ENCODE data around the gene EFNA5. TPM values are rescaled to one million over a fixed set of nuclear protein-coding genes. Genes with fewer than 3 reads are reported as not detected.

The EFNA5 gene
- polyA plus RNA-seq, 1 donor: 6.1 TPM

DNA sequence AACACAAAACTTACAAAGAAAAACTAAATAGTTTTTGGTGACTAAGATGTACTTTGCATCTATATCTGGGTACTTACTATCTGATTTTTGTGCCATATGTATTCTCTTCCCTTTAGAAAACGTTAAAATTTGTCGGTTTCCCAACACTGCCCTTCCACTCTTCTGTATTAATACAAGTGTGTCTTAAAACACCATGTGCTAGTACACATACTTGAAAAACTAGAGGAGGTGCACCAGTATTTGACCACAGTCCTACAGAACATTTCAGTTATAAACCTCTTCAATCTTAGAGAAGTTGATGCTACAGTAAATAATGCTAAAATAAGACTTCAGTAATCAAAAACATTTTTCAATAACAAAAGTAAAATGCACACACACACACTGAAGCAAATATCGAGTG is 251.2 kb downstream of the EFNA5 start:
- no peak for DNase-seq
- Histone ChIP-seq H3K4me1 (ENCODE audit: control insufficient read depth, insufficient read depth, low read length) (no peaks in the 10 kb centered on the region), H3K27me3 (ENCODE audit: control insufficient read depth, insufficient read depth, low read length) (no peaks in the 10 kb centered on the region), H3K9me3 (ENCODE audit: control insufficient read depth, low read depth, low read length) (no peaks in the 10 kb centered on the region), H3K4me3 (ENCODE audit: low read length) (no peak overlapping the region), H3K36me3 (ENCODE audit: control insufficient read depth, insufficient read depth, low read length) (no peaks in the 10 kb centered on the region), H3K27ac (ENCODE audit: low read length) (no peak overlapping the region)
- 80% methylated on average over 1 of the region's 3 CpGs for WGBS (ENCODE audit: insufficient coverage, low lambda C conversion rate)

DNA sequence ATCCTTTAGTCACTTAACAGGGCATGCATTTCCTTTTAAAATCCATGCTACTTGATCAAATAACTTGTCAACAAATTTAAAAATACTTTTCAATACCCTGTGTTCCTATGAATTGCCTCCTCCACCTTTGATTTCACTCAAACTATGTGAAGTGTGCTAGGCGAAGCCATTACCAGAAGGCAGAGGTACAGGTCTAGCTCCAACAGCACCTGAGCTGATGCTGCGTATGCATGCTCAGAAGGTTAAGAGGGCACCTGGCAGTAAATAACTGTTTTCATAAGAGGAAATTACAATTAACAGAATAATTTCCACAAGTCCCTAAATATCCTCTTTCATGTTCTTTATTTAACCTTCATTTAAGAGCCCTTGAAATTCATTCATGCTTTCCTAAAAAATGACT is 251.8 kb downstream of the EFNA5 start:
- WGBS (ENCODE audit: insufficient coverage, low lambda C conversion rate): no CpG with 5 or more reads among the region's 2 CpGs
- H3K4me3 ChIP-seq (ENCODE audit: low read length): no peak overlapping the region
- no peaks in the 10 kb centered on the region for H3K4me1 ChIP-seq (ENCODE audit: control insufficient read depth, insufficient read depth, low read length)
- DNase-seq: no peak
- H3K9me3 ChIP-seq (ENCODE audit: control insufficient read depth, low read depth, low read length): no peaks in the 10 kb centered on the region
- H3K27me3 ChIP-seq (ENCODE audit: control insufficient read depth, insufficient read depth, low read length): no peaks in the 10 kb centered on the region
- H3K36me3 ChIP-seq (ENCODE audit: control insufficient read depth, insufficient read depth, low read length): no peaks in the 10 kb centered on the region
- no peak overlapping the region for H3K27ac ChIP-seq (ENCODE audit: low read length)

DNA sequence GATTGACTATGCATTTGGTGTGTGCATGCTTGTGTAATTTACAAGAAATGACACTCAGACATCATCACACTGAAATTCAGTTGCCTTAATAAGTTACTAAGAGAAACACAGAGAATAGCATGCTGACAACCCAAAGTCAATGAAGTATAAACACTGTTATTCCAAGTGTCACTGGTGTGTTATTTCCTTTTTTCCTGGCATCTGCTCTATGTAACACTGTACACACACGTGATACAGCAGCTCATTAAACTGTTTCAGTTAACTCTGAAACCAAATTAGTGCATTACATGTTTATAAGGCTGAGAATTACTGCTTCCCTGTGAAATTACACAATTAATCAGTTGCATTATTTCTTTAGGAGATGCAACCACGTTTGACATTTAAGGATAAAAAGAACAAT is 252.7 kb downstream of the EFNA5 start:
- no peaks in the 10 kb centered on the region for H3K4me1 ChIP-seq (ENCODE audit: control insufficient read depth, insufficient read depth, low read length)
- H3K27me3 ChIP-seq (ENCODE audit: control insufficient read depth, insufficient read depth, low read length): no peaks in the 10 kb centered on the region
- WGBS (ENCODE audit: insufficient coverage, low lambda C conversion rate): 80% methylated on average over 1 of the region's 2 CpGs
- no peaks in the 10 kb centered on the region for H3K9me3 ChIP-seq (ENCODE audit: control insufficient read depth, low read depth, low read length)
- no peak for DNase-seq
- H3K4me3 ChIP-seq (ENCODE audit: low read length): no peak overlapping the region
- no peak overlapping the region for H3K27ac ChIP-seq (ENCODE audit: low read length)
- H3K36me3 ChIP-seq (ENCODE audit: control insufficient read depth, insufficient read depth, low read length): no peaks in the 10 kb centered on the region

DNA sequence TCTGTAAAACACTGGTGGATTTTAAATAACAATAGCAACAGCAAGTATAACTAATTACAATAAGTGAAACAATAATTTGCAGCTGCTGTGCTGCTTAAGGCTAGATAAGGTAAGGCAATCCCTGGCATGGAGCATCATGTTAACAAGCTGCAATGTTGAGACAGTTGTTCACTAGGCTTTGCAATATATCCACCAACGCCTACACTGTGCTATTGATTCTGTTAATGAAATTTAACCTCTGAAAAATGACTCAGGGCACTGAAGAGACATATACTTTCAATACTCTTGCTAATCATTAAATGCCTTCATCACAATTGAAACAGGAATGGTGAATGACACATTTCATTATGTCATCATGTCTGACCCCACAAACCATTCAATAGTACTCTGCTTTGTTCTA is 255.0 kb downstream of the EFNA5 start:
- H3K27ac ChIP-seq (ENCODE audit: low read length): no peak overlapping the region
- no CpG with 5 or more reads among the region's 1 CpG for WGBS (ENCODE audit: insufficient coverage, low lambda C conversion rate)
- H3K4me1 ChIP-seq (ENCODE audit: control insufficient read depth, insufficient read depth, low read length): no peaks in the 10 kb centered on the region

DNA sequence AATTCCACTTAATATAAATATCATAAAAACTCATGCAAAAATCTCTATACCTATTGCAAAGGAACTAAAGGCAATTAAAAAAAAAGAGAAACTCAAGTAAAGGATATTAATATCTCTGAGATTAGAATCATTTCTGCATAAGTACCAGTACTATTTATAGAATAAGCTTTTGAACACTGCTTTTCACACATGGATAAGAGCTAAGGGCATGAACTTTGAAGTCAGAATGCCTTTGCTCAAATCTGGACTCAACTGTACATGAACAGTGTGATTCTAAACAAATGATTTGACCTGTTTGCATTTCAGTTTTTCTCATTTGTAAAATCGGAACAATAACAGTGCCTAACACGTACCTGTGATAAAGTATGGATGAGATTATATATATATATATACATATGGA is 255.9 kb downstream of the EFNA5 start:
- no peaks in the 10 kb centered on the region for H3K27me3 ChIP-seq (ENCODE audit: control insufficient read depth, insufficient read depth, low read length)
- no peaks in the 10 kb centered on the region for H3K36me3 ChIP-seq (ENCODE audit: control insufficient read depth, insufficient read depth, low read length)
- no peaks in the 10 kb centered on the region for H3K4me1 ChIP-seq (ENCODE audit: control insufficient read depth, insufficient read depth, low read length)
- H3K9me3 ChIP-seq (ENCODE audit: control insufficient read depth, low read depth, low read length): no peaks in the 10 kb centered on the region
- no peak for DNase-seq
- WGBS (ENCODE audit: insufficient coverage, low lambda C conversion rate): 80% methylated on average over 1 of the region's 2 CpGs
- no peak overlapping the region for H3K4me3 ChIP-seq (ENCODE audit: low read length)
- no peak overlapping the region for H3K27ac ChIP-seq (ENCODE audit: low read length)

More for the DNA sequence above, 255.0 kb downstream of the EFNA5 start:
- Histone ChIP-seq H3K36me3 (ENCODE audit: control insufficient read depth, insufficient read depth, low read length) (no peaks in the 10 kb centered on the region), H3K27me3 (ENCODE audit: control insufficient read depth, insufficient read depth, low read length) (no peaks in the 10 kb centered on the region), H3K9me3 (ENCODE audit: control insufficient read depth, low read depth, low read length) (no peaks in the 10 kb centered on the region), H3K4me3 (ENCODE audit: low read length) (no peak overlapping the region)
- no peak for DNase-seq

DNA sequence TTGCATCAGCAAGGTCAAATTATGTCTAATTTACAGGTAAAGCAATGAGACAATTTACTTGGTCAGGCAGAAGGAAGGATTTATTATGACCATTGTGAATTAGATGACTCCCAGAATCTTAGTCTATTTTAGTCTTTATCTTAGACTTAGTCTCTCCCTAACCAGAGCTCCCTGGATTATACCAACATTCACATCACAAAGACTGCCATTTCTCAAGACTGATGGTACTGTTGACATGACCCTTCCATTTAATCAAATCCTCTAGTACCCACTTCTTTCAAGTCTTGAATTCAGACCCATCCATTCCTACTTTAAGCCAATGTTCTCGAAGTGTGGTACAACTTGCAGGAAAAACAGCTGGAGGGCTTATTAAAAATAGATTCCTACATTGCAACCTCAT is 257.0 kb downstream of the EFNA5 start:
- Histone ChIP-seq H3K36me3 (ENCODE audit: control insufficient read depth, insufficient read depth, low read length) (no peaks in the 10 kb centered on the region), H3K27me3 (ENCODE audit: control insufficient read depth, insufficient read depth, low read length) (no peaks in the 10 kb centered on the region), H3K4me1 (ENCODE audit: control insufficient read depth, insufficient read depth, low read length) (no peaks in the 10 kb centered on the region), H3K4me3 (ENCODE audit: low read length) (no peak overlapping the region), H3K9me3 (ENCODE audit: control insufficient read depth, low read depth, low read length) (no peaks in the 10 kb centered on the region), H3K27ac (ENCODE audit: low read length) (no peak overlapping the region)
- no peak for DNase-seq
- WGBS (ENCODE audit: insufficient coverage, low lambda C conversion rate): 100% methylated on average over 1 of the region's 1 CpG

DNA sequence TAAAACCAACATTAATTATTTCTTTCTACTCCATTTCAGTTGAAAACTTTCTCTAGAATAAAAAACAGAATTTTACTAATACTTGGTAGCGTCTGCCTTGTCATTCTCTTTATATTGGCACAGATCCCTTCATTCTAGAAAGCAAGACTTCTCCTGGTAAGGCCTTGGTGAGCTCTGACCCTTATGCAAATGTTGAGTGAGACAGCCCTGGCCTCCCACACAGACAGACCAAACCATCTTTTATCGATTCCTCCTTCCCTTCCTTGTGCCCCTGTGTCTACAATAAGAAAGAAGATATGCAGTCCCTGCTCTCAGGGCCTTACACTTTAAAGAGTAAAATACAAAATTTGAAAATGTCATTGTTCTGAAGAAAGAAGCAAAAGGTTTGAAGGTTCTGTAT is 262.2 kb downstream of the EFNA5 start:
- no peak overlapping the region for H3K4me3 ChIP-seq (ENCODE audit: low read length)
- no peak for DNase-seq
- no peaks in the 10 kb centered on the region for H3K4me1 ChIP-seq (ENCODE audit: control insufficient read depth, insufficient read depth, low read length)
- H3K9me3 ChIP-seq (ENCODE audit: control insufficient read depth, low read depth, low read length): no peaks in the 10 kb centered on the region
- WGBS (ENCODE audit: insufficient coverage, low lambda C conversion rate): 50% methylated on average over 1 of the region's 2 CpGs
- no peak overlapping the region for H3K27ac ChIP-seq (ENCODE audit: low read length)
- H3K36me3 ChIP-seq (ENCODE audit: control insufficient read depth, insufficient read depth, low read length): no peaks in the 10 kb centered on the region
- H3K27me3 ChIP-seq (ENCODE audit: control insufficient read depth, insufficient read depth, low read length): no peaks in the 10 kb centered on the region

DNA sequence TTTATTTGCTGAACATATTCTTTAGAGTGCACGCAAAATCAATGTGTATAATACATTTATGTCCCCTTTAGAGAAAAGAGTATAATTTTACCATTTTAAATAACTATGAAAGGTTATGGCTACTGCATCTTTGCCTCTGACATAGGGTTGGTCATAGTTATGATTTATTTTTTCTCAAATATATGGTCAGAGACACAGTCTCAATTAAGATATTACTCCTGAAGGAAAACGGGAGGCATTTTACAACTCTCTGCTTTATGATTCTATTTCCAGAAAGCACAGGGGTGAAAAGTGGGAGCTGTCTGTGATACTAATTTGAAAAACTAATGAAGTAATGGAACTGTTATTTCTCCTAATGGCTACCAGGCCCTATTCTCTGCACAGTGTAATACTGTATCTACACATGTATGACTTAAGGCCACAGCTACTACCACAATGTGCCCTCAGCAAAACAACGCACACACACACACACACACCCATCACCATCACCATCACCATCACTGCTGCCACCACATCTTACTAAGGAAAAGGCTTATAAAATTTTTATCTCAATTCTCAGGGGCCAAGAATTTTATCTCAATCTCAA is 262.9 kb downstream of the EFNA5 start:
- Histone ChIP-seq H3K36me3 (ENCODE audit: control insufficient read depth, insufficient read depth, low read length) (no peaks in the 10 kb centered on the region), H3K27ac (ENCODE audit: low read length) (no peak overlapping the region), H3K4me1 (ENCODE audit: control insufficient read depth, insufficient read depth, low read length) (no peaks in the 10 kb centered on the region), H3K4me3 (ENCODE audit: low read length) (no peak overlapping the region), H3K9me3 (ENCODE audit: control insufficient read depth, low read depth, low read length) (no peaks in the 10 kb centered on the region), H3K27me3 (ENCODE audit: control insufficient read depth, insufficient read depth, low read length) (no peaks in the 10 kb centered on the region)
- DNase-seq: no peak
- 100% methylated on average over 1 of the region's 3 CpGs for WGBS (ENCODE audit: insufficient coverage, low lambda C conversion rate)

DNA sequence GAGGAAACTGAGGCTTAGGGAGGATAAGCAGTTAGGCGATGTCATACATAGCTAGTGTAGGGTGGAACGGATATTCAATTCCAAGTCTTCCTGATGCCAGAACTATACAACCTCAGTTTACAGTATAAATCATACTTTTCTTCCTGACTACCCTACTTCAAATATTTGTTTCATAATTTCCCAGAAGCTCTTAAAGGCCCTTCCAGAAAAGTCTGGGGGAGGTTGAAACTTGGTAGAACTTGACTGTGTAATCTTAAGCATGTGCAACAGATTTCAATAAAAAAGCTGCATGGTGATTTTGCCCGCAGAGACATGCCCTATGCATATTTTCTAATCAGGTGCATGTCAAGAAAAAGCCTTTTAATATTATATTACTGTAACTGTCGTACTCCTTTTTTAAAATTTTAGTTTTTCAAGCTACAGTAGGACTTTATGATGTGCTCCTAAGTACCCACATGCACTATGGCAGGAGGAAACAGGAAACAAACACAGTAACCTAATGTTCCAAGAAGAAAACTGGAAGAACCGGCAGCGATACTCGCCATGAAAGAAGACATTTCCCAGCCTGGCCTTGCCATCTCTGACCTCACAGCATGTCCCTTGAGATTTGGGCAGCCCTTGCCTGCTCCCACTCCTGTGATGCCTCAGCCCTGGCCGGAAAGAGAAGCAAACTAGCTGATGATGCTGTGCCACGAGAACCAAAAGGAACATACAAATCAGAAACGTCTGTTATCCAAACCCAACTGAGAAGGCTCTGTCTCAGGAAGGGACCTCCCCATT is 266.0 kb downstream of the EFNA5 start:
- no peaks in the 10 kb centered on the region for H3K4me1 ChIP-seq (ENCODE audit: control insufficient read depth, insufficient read depth, low read length)
- WGBS (ENCODE audit: insufficient coverage, low lambda C conversion rate): 100% methylated on average over 1 of the region's 10 CpGs
- no peaks in the 10 kb centered on the region for H3K9me3 ChIP-seq (ENCODE audit: control insufficient read depth, low read depth, low read length)
- H3K4me3 ChIP-seq (ENCODE audit: low read length): no peak overlapping the region
- no peak for DNase-seq
- H3K27me3 ChIP-seq (ENCODE audit: control insufficient read depth, insufficient read depth, low read length): no peaks in the 10 kb centered on the region
- H3K36me3 ChIP-seq (ENCODE audit: control insufficient read depth, insufficient read depth, low read length): no peaks in the 10 kb centered on the region
- H3K27ac ChIP-seq (ENCODE audit: low read length): no peak overlapping the region

DNA sequence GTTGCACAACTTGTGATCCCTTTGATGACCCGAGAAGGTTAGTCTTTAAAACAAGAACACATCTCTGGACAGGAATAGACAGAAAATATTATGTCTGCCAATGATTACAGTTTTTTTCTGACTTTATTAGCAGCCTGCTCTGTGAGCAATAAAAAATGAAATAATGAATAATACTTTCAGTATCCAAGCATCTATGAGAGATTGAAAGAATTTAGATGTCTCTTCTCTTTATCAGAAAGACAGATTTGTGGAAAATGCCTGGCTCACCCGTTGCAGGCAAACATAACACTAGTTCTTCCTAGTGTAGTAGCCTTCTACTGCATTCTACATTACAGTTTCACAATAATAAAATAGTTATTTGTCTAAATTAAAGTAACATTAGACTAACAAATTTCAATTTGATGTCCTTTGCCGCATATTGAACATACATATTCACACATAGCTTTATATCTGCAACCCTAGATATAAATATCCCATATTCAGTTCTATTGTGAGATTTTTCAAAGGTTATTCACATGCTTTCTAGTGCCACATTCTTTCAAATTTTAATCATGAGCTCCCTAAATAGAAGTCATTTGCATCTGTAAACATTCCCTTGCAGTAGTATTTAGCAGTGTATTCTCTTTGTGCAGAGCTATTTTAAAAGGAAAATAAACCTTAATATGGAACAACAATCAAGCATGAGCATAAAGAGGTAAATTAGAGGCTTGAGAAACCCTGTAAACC is 267.3 kb downstream of the EFNA5 start:
- Histone ChIP-seq H3K9me3 (ENCODE audit: control insufficient read depth, low read depth, low read length) (no peaks in the 10 kb centered on the region), H3K4me1 (ENCODE audit: control insufficient read depth, insufficient read depth, low read length) (no peaks in the 10 kb centered on the region), H3K27me3 (ENCODE audit: control insufficient read depth, insufficient read depth, low read length) (no peaks in the 10 kb centered on the region), H3K36me3 (ENCODE audit: control insufficient read depth, insufficient read depth, low read length) (no peaks in the 10 kb centered on the region), H3K4me3 (ENCODE audit: low read length) (no peak overlapping the region), H3K27ac (ENCODE audit: low read length) (no peak overlapping the region)
- DNase-seq: no peak
- WGBS (ENCODE audit: insufficient coverage, low lambda C conversion rate): 100% methylated on average over 1 of the region's 3 CpGs
